AG09309 (cell line): ENCODE results near the gene GRIN2B.

Experiments used
- DNase-seq: peaks from one replicate; pipeline ENCODE4 v3.0.0-alpha.2; 2010; ENCODE audit warnings: low read depth
- H3K4me3 ChIP-seq: 2 replicates; pipeline ENCODE4 v1.5.1; 2011; ENCODE audit warnings: mild to moderate bottlenecking, low read depth, low read length, moderate library complexity; ENCODE audit not compliant: control insufficient read depth
- TF ChIP-seq, protein P1 (sequence below): IDR thresholded peaks from 2 replicates; pipeline ENCODE4 v1.5.1; 2011; ENCODE audit warnings: mild to moderate bottlenecking, low read depth, low read length, inconsistent platforms; ENCODE audit not compliant: insufficient read depth, control insufficient read depth; ENCODE audit errors: missing control alignments

Gene GRIN2B

DNA sequence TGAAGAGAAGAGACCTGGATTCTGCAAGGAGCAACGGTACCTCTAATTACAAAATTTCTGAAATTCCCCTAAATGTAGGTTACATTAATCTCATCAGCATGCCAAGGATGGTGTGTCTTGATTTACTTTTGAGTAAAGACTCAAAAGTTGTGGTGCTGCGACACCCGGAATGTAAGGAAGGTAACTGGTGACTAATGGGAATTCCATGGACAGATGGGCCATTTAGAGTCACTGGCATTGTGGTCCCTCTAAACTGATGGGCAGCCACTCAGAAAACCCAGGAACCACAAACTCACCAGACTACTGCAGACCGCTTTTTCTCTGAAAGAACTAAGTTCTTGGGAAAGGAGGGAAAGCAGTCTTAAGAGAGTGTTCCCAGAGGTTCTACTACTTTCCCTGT, 32.8 kb downstream of the GRIN2B start:
- no peak for DNase-seq
- TF ChIP-seq, protein P1, sequence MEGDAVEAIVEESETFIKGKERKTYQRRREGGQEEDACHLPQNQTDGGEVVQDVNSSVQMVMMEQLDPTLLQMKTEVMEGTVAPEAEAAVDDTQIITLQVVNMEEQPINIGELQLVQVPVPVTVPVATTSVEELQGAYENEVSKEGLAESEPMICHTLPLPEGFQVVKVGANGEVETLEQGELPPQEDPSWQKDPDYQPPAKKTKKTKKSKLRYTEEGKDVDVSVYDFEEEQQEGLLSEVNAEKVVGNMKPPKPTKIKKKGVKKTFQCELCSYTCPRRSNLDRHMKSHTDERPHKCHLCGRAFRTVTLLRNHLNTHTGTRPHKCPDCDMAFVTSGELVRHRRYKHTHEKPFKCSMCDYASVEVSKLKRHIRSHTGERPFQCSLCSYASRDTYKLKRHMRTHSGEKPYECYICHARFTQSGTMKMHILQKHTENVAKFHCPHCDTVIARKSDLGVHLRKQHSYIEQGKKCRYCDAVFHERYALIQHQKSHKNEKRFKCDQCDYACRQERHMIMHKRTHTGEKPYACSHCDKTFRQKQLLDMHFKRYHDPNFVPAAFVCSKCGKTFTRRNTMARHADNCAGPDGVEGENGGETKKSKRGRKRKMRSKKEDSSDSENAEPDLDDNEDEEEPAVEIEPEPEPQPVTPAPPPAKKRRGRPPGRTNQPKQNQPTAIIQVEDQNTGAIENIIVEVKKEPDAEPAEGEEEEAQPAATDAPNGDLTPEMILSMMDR = no peak
- no peak overlapping the region for H3K4me3 ChIP-seq

GRCh38 chr12:13947276-13947946, 34.0 kb downstream of the GRIN2B start:
- no peak for DNase-seq
- H3K4me3 ChIP-seq = no peak overlapping the region
- TF ChIP-seq, protein P1 = no peak

DNA sequence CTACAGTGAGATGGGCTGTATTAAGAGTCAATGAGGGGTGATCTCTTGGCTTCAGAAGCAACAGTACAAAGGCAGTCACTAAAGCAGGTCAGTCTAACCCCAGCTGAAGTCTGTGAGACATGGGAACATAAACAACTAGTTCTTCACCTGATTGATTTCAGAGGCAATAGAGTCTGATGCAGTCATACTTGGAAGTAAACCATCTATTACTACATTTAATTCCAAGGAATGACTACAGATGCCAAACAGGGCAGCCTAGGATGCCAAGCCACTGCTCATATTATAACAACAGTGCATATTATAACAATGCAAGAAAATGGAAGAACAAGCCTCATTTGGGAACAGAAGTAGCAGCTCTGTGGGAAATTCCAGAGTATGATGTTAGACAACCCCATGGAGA, 35.8 kb downstream of the GRIN2B start:
- H3K4me3 ChIP-seq = no peak overlapping the region
- TF ChIP-seq, protein P1 = no peak
- DNase-seq = no peak

DNA sequence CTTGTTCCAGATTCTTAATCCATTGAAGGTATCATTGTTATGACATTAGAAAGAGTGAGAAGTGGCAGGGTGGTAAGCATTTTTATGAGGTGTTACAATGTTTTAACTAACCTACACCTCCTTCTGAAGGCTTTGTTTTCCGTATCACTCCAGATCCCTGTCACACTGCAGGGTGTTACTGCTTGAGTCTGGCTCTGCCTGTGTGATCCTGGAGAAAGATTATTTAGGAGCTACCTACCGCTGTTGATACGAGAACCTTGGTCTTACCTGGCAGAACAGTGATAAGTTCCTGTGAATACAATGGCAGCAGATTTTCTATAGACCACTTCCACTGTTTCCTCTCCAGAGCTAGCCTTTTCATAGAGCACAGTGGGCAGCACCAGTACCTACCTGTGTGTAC, 36.2 kb downstream of the GRIN2B start:
- H3K4me3 ChIP-seq = no peak overlapping the region
- DNase-seq = no peak
- TF ChIP-seq, protein P1 = no peak

DNA sequence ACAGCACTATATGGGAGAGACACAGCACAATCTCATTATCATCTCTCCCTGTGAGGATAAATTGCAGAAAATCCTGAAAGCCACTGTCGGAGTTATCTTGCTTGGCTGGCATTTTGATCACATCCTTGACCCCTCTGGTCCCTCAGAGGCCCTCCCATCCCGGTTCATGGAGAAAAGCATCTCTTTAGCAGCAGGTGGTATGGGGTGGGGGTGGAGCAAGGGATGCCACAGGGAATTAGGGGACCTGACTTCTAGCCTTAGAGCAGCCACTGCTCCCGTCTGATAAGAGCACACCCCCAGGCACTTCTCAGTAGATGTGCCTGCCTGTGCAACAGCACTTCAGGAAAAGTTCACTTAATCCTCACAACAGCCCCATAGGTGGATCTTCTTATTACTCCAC, 38.6 kb downstream of the GRIN2B start:
- H3K4me3 ChIP-seq = no peak overlapping the region
- DNase-seq = no peak
- TF ChIP-seq, protein P1 = no peak

- no peak for DNase-seq
- TF ChIP-seq, protein P1 = no peak
- no peak overlapping the region for H3K4me3 ChIP-seq
Measured at GRCh38 chr12:13941258-13942249, 39.8 kb downstream of the GRIN2B start.
